Raji (cell line): ENCODE data around the gene OR4F6.

Experiments used
- POLR2A ChIP-seq: IDR thresholded peaks from 2 replicates; pipeline ENCODE4 v1.6.1; 2011; ENCODE audit warnings: low read depth, low read length, control low read depth; ENCODE audit not compliant: insufficient read depth

OR4F6 gene

GRCh38 chr15:101803209-101803608 is at the start of gene OR4F6:
TSS of gene OR4F6 (plus strand) at chr15:101803509. CDS start at chr15:101805720, 2,211 bp downstream.
- TF ChIP-seq POLR2A = no peak

- TF ChIP-seq POLR2A = no peak
Measured at GRCh38 chr15:101765772-101766456, 37.4 kb upstream of the OR4F6 start.

- no peak for TF ChIP-seq POLR2A
Measured at GRCh38 chr15:101772921-101773320, 30.4 kb upstream of the OR4F6 start.

DNA sequence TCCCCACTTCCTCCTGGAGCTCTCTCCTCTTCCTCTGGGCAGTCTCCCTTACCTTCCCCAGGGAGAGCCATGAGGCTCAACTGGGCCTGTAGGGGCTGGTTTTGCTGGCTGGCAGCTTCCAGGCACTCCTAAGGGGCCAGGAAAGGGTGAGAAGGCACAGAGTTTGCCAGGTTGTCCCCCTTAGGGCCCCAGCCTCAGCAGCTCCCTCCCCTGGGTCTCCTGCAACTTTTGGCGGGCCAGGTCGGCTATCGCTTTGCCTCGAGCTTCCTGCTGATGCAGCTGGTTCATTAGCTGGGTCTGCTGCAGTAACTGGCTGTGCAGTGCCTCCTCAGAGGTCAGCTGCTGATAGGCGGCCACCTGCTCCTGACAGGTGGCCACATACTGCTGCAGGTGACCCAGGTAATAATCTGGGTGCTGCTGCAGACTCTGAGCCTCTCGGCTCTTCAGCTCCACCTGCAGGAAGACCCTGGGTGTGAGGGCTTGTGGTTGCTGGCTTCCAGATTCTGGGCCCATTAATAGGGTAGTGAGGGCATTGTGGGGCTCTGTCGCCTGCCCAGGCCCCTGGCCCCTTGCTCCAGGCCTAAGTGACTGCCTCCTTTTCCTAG is 29.7 kb upstream of the OR4F6 start:
- TF ChIP-seq POLR2A = no peak

- no peak for TF ChIP-seq POLR2A
Measured at GRCh38 chr15:101775136-101775535, 28.2 kb upstream of the OR4F6 start.

DNA sequence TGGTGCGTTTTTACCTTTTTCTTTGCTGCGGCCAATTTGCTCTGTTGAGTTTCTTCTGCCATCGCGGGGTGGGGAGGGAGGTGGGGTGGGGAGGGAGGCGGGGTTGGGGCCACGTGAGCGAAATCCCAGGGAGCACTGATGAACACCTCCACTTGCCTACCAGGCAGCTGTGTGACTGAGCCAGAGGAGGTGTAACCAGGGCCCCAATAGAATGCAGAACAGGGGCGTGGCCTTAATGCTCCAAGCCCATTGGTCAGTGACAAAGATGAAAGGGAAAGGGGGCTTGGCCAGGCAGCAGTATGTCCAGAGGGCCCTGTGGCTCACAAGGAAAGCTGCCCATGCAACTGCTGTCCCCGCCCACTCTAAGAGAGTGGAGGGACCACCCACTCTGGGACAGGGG is 21.4 kb upstream of the OR4F6 start:
- TF ChIP-seq POLR2A = no peak

GRCh38 chr15:101784644-101785043 is 18.7 kb upstream of the OR4F6 start:
- TF ChIP-seq POLR2A = no peak

- no peak for TF ChIP-seq POLR2A
Measured at GRCh38 chr15:101795455-101795854, 7.9 kb upstream of the OR4F6 start.

- no peak for TF ChIP-seq POLR2A
Measured at GRCh38 chr15:101799665-101800064, 3.6 kb upstream of the OR4F6 start.

GRCh38 chr15:101801048-101801447 is 2.3 kb upstream of the OR4F6 start:
- TF ChIP-seq POLR2A = no peak

GRCh38 chr15:101803676-101804075 is 367 bp downstream of the OR4F6 start:
- no peak for TF ChIP-seq POLR2A

- TF ChIP-seq POLR2A = no peak
Measured at GRCh38 chr15:101804375-101804774, 1.1 kb downstream of the OR4F6 start.

DNA sequence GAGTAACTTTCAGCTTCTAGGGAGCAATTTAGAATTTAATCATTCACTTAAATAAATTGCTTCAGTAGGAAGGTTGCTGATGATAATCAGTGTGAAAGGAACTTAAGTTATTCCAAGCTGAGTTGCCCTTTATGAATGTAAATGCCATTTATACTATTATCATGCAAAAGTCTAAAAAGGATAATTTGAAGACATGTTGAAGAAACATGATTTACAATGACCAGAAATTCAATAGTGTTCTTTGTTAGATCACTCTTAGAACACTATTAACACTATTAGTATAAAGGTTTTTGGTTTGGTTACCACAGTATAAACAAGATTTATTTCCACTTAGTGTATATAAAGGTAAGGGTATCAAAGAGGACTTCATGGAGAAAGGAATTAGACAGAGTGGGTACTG is 1.6 kb downstream of the OR4F6 start:
- no peak for TF ChIP-seq POLR2A

GRCh38 chr15:101805605-101806345 is 2.5 kb downstream of the OR4F6 start:
- TF ChIP-seq POLR2A = no peak

GRCh38 chr15:101807345-101807945 is 4.1 kb downstream of the OR4F6 start:
- TF ChIP-seq POLR2A = no peak

GRCh38 chr15:101808201-101808600 is 4.9 kb downstream of the OR4F6 start:
- TF ChIP-seq POLR2A = no peak
